Transverse colon (tissue), 4 donors: ENCODE data around the gene CDK11B. TPM values are rescaled to one million over a fixed set of nuclear protein-coding genes. Genes with fewer than 3 reads are reported as not detected.
"Not testable (repeated sequence)": the region's sequence is repeated elsewhere in the genome, so short reads cannot be mapped to it uniquely, and the experiment has no call there.

Experiments
- DNase-seq: peaks from one replicate; pipeline ENCODE4 v3.0.0-alpha.2; 2019
- H3K27ac ChIP-seq, 4 donors: fragments of 200-600 bp; sonication (generic); 2 replicates each; pipeline ENCODE4 v1.5.1; 2016 to 2018; ENCODE audit warnings: inconsistent platforms in 4 of 4
- H3K27me3 ChIP-seq: fragments of 200-600 bp; sonication (generic); 2 replicates; pipeline ENCODE4 v1.5.1; 2017; ENCODE audit warnings: inconsistent platforms
- H3K36me3 ChIP-seq, 4 donors: fragments of 200-600 bp; sonication (generic); 2 replicates each; pipeline ENCODE4 v1.5.1; 2017 to 2019; ENCODE audit warnings: inconsistent platforms in 4 of 4
- H3K4me1 ChIP-seq, 4 donors: fragments of 200-600 bp; sonication (generic); 2 replicates each; pipeline ENCODE4 v1.5.1; 2017 to 2020; ENCODE audit warnings: inconsistent platforms in 4 of 4
- H3K4me3 ChIP-seq, 4 donors: fragments of 200-600 bp; sonication (generic); 1 replicate in 1 of 4; 2 replicates in 3 of 4; pipeline versions ENCODE4 v1.5.1 to v1.6.1; 2017 to 2019; ENCODE audit warnings: inconsistent platforms in 4 of 4
- H3K9me3 ChIP-seq, 2 donors: fragments of 200-600 bp; sonication (generic); 2 replicates each; pipeline ENCODE4 v1.5.1; 2017 to 2019; ENCODE audit warnings: inconsistent platforms in 2 of 2
- EP300 ChIP-seq: sonication (generic); formaldehyde crosslinking; IDR thresholded peaks from one replicate; pipeline ENCODE4 v1.6.1; 2017; ENCODE audit warnings: antibody characterized with exemption, low read depth
- POLR2A ChIP-seq: fragments of 450-650 bp; IDR thresholded peaks from one replicate; pipeline ENCODE4 v1.6.1; 2016; ENCODE audit warnings: antibody characterized with exemption, mild to moderate bottlenecking, moderate library complexity
- POLR2AphosphoS5 ChIP-seq, 3 donors: sonication (generic); formaldehyde crosslinking; IDR thresholded peaks; one replicate each; pipeline ENCODE4 v1.6.1; 2016; ENCODE audit warnings: antibody characterized with exemption in 3 of 3
- WGBS, 2 donors: methylation state at CpG; one replicate each; pipeline ENCODE4 v1.1.5; 2018; ENCODE audit warnings: low coverage in 1 of 2; 5-methylcytosine and 5-hydroxymethylcytosine counted together
- in situ Hi-C, 4 donors: fragments of 200-750 bp; cut with MboI; loops; one replicate each; pipeline versions ENCODE4 v1.15.0 to v1.15.1; 2017; ENCODE audit warnings: low sequenced_read_pairs in 3 of 4, low pct_ligation_motif_present in 1 of 4, low pct_unique_long_range_greater_than_20kb in 1 of 4
- intact Hi-C: fragments of 100-400 bp; cut with DNase I; formaldehyde crosslinking; loops from one replicate; pipeline ENCODE4 v1.15.1; 2023; ENCODE audit warnings: low total_unique reads
- total RNA-seq, 4 donors: library from RNA; depleted of rRNA; stranded (reverse); fragments of >200 nt; gene quantifications; one replicate each; pipeline ENCODE4 v1.1.0, GENCODE V29; 2016

CDK11B gene
- total RNA-seq, 4 donors from 2014 or later: 28.4 to 183 (median 60.5) TPM

DNA sequence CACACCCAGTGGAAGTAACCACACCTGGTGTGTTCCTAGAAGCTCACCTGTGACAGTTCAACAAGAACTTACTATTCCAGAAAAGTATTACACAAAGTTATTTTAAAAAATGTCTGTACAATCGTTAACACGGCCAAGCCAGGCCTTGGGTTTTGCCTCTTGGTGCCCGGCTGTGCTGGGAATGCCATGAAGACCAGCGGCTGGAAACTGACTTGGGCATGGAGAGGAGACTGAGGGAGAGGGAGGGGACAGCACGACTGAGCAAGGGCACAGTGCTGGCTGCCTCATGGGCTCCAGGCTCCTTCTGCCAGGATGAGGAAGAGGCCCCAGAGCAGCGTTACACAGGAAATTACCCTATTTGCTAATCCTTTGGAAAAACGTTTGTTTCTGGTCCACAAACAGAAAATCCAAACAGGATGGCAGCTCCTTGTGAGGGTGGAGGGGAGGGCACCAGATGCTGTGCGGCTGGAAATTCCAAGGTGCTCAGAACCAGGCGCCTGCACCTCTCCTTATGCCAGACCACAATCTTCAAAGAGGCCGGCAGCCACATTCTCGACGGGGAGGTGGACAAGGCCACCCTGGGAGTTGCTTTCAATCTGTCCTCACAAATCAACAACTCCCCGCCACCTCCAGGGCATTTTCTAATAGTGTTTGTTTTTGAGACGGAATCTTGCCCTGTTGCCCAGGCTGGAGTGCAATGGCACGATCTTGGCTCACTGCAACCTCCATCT lies 4.2 kb upstream of the CDK11B start:
- H3K4me3 ChIP-seq, intact Hi-C loops, H3K27me3 ChIP-seq, in situ Hi-C loops, DNase-seq, H3K9me3 ChIP-seq: not testable (repeated sequence)
- Histone ChIP-seq H3K27ac (peak overlapping the region; percentile 49 to 73 (median 58)), H3K4me1 (peaks cover 3 to 11% (median 6%) of the 10 kb centered on the region in 4 donors), H3K36me3 (peaks cover 0 to 20% (median 9%) of the 10 kb centered on the region in 4 donors)
- 67% methylated on average over 15 of the region's 15 CpGs; no CpG with 5 or more reads in 1 of the 2 donors for WGBS, 2 donors

DNA sequence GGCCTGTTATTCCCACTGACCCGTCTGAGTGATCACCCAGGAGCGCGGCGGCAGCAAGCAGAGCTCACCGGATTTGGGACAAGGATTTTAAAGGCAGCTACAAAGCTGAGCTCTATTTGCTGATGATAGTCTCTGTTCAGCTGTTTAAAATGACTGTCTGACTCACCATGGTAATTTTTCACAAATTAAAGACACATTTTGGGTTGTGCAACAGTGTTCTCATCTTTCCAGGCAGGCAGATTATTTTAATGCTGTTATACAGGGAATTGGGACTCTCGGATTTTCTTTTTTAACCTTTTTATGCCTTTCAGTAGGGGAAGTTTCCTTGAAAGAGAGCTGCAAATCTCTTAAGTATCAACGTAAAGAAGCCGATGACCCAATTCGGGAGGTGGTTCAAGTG lies 3.6 kb upstream of the CDK11B start:
- intact Hi-C loops, DNase-seq, H3K9me3 ChIP-seq, H3K4me3 ChIP-seq, H3K27me3 ChIP-seq, in situ Hi-C loops: not testable (repeated sequence)
- peaks cover 0 to 20% (median 9%) of the 10 kb centered on the region in 4 donors for H3K36me3 ChIP-seq
- peak overlapping the region; percentile 49 to 73 (median 58) for H3K27ac ChIP-seq
- peaks cover 3 to 14% (median 6%) of the 10 kb centered on the region in 4 donors for H3K4me1 ChIP-seq
- 74% methylated on average over 8 of the region's 9 CpGs; no CpG with 5 or more reads in 1 of the 2 donors for WGBS, 2 donors

DNA sequence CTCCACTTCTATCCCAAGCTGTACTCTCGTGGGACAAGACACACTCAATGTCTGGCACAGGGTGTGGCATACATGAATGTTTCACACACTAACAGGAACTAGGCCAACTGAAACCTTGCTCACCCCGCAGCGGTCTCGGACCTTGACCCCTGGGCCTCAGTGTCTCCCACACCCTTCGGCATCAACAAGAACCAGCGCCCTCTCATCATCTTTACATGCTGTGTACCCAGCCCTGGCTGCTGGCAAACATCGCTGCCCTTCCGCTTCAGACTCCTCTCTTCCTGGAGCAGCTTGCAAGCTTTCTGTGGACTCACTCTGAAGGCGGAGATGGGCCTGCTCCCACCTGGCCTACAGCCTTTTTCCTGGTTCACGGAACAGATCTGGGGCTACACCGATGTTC lies 10.5 kb downstream of the CDK11B start:
- H3K9me3 ChIP-seq, intact Hi-C loops, H3K4me3 ChIP-seq, in situ Hi-C loops, H3K27me3 ChIP-seq: not testable (repeated sequence)
- Histone ChIP-seq H3K4me1 (peaks cover 0 to 20% (median 18%) of the 10 kb centered on the region in 4 donors), H3K36me3 (peaks cover 0 to 32% (median 14%) of the 10 kb centered on the region in 4 donors), H3K27ac (peak overlapping the region; percentile 70 to 85 (median 80))
- TF ChIP-seq POLR2A (peak; percentile 61), POLR2AphosphoS5 (IDR thresholded peaks at IDR 0.05) (peak; percentile 32 to 80 (median 75)), EP300 (peak; percentile 7)
- DNase-seq: peak; percentile 92
- WGBS, 2 donors: 54 to 74% methylated on average over 3 to 11 of the region's 11 CpGs

DNA sequence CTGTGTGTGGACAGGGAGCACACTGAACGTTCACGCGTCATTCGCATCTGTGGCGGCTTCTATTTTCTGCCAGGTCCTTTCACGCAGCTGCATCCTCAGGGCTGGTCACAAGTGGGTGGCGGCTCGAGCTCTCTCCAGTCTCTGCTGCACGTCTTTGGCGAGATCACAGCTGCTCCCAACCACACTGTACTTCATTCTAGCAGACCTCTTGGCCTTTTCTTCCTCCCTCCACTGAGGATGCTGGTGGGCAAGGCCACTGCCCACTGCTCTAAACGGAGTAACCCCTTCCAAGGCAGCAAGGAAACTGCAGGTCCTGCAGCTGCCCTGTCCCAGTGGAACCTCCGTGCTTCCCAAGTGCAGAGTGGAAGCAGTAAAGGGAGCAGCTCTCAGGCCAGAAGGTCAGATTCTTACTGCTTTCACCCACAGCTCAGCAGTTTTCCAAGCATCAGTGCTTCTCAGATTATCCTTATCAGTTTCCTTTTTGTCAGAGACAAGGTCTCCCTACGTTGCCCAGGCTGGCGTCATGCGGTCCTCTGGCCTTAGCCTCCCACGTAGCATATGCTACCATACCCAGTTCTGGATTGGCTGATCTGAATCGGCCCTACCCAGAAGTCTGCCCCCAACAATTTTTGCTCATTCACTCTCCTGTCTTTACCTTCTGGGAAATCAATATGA lies 11.1 kb downstream of the CDK11B start:
- Histone ChIP-seq H3K36me3 (peaks cover 0 to 32% (median 11%) of the 10 kb centered on the region in 4 donors), H3K27ac (peak overlapping the region; percentile 70 to 85 (median 80)), H3K4me1 (peaks cover 0 to 20% (median 18%) of the 10 kb centered on the region in 4 donors)
- H3K4me3 ChIP-seq, H3K27me3 ChIP-seq, in situ Hi-C loops, H3K9me3 ChIP-seq, intact Hi-C loops: not testable (repeated sequence)
- WGBS, 2 donors: 46 to 77% methylated on average over 8 to 17 of the region's 17 CpGs
- peak; percentile 47 for DNase-seq

DNA sequence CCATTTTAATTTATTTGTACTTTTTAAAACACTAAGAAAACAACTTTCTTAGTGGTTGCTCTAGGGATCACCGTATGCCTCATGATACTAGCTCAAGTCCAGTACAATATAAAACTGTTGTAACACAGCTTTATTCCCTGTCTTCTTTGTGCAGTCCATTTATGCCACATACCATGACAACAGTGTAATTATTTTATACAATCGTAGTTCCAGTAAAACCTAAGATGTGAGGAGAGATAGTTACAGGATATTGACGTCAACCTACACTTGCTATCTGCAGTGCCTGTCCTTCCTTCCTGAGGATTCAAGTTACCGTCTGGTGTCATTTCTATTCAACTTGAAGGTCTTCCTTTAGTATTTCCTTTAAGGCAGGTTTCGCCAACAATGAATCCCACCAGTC lies 12.5 kb downstream of the CDK11B start:
- DNase-seq, intact Hi-C loops, H3K9me3 ChIP-seq, in situ Hi-C loops, H3K4me3 ChIP-seq, H3K27me3 ChIP-seq, H3K27ac ChIP-seq: not testable (repeated sequence)
- Histone ChIP-seq H3K4me1 (peaks cover 0 to 20% (median 18%) of the 10 kb centered on the region in 4 donors), H3K36me3 (peaks cover 0 to 22% (median 2%) of the 10 kb centered on the region in 4 donors)
- 58 to 81% methylated on average over 1 to 5 of the region's 5 CpGs for WGBS, 2 donors

DNA sequence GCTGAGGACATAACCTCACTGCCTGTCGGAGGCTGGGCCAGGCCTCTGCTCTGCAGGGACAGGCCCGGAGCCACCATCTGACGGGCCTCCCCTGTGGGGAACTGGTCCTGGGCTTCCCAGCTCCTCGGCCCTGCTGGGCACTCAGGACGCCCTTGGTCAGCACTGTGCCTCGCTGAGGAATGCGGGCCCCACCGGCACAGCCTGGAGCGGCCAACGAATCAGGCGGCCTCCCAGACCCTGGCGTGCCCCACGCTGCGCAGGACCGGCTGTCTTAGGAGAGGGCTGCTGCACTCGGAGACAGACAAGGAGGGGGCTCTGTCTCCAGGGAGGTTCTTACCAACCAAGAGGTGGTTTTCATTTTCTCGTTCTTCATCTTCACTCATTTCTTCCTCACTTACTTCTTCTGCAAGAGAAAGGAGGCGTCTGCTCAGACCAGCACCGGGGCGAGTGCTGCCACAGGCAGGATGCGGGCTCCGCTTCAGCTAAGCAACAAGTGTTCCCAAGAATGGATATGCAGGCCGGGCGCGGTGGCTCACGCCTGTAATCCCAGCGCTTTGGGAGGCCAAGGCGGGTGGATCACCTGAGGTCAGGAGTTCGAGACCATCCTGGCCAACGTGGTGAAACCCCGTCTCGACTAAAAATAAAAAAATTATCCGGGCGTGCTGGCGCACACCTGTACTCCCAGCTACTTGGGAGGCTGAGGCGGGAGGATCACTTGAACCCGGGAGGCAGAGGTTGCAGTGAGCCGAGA lies 17.9 kb downstream of the CDK11B start:
- intact Hi-C loops, H3K4me3 ChIP-seq, H3K4me1 ChIP-seq, H3K27ac ChIP-seq, DNase-seq, in situ Hi-C loops, H3K27me3 ChIP-seq, H3K9me3 ChIP-seq: not testable (repeated sequence)
- WGBS, 2 donors: 91 to 95% methylated on average over 6 to 16 of the region's 38 CpGs
- H3K36me3 ChIP-seq: peaks cover 0 to 20% (median 3%) of the 10 kb centered on the region in 4 donors

DNA sequence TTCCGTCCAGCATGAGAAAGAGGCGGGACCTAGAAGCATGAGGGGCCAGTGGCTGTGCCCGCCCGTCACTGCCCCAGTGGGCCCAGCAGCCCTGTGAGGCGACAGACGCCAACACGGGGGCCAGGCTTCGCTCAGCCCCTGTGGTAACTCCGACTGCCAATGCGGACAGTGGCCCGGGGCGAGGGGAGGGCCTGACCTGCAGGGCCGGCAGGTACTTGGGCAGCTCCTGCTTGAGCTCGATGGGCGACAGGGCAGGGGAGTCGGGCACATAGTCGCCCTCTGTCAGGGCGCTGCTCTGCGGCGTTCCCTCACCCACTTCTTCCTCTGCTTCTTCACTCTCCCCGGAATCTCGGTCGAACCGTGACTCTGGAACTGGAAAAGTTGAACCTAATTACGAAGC lies 18.7 kb downstream of the CDK11B start:
- DNase-seq, H3K4me1 ChIP-seq, H3K27me3 ChIP-seq, H3K9me3 ChIP-seq, H3K4me3 ChIP-seq, H3K27ac ChIP-seq, in situ Hi-C loops, intact Hi-C loops: not testable (repeated sequence)
- WGBS, 2 donors: 99% methylated on average over 10 of the region's 25 CpGs; no CpG with 5 or more reads in 1 of the 2 donors
- H3K36me3 ChIP-seq: peaks cover 0 to 17% (median 3%) of the 10 kb centered on the region in 4 donors

DNA sequence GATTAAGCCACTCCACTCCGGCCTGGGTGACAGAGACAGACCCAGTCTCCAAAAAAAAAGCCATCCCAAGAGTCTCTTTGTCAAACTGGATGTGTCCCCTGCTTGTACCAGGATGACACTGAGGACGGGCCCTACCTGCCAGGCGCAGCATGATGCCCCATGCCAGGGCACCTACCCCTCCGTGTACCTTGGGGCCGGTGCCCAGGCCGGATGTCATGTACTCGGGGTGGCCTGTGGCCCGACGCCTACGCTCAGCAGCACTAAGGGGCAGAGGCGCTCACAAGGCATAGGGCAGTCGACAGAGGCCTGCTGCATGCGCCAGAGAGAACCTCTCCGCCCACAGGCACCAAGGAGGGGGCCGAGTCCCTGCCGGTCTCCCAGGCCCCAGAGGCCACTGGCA lies 19.4 kb downstream of the CDK11B start:
- DNase-seq, H3K27me3 ChIP-seq, intact Hi-C loops, H3K4me3 ChIP-seq, in situ Hi-C loops, H3K4me1 ChIP-seq, H3K9me3 ChIP-seq, H3K27ac ChIP-seq: not testable (repeated sequence)
- 96% methylated on average over 8 of the region's 16 CpGs; no CpG with 5 or more reads in 1 of the 2 donors for WGBS, 2 donors
- peaks cover 0 to 17% (median 3%) of the 10 kb centered on the region in 4 donors for H3K36me3 ChIP-seq

DNA sequence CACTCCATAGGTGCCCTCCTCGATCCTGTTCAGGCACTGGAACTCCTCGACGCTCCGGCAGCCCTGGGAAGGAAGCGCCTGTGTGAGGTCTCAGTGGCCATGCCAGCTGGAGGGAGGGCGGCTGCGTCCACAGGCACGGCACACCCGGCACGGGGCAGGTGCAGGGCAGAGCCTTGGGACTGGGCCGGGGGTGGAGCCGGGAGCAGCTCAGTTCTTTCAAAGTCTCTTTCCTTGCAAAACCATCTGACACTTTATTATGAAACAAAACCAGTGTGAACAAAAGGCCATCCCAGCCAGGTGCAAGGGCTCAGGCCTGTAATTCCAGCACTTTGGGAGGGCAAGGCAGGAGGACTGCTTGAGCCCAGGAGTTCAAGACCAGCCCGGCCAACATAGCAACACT lies 20.3 kb downstream of the CDK11B start:
- 96% methylated on average over 8 of the region's 13 CpGs; no CpG with 5 or more reads in 1 of the 2 donors for WGBS, 2 donors
- DNase-seq, H3K4me3 ChIP-seq: not testable (repeated sequence)

More for the DNA sequence above, 20.3 kb downstream of the CDK11B start:
- H3K27ac ChIP-seq, H3K9me3 ChIP-seq, H3K27me3 ChIP-seq, intact Hi-C loops, in situ Hi-C loops, H3K4me1 ChIP-seq: not testable (repeated sequence)
- peaks cover 0 to 17% (median 3%) of the 10 kb centered on the region in 4 donors for H3K36me3 ChIP-seq
